GM12891 (cell line): ENCODE results near the gene RRM1.

Experiments used
- PAX5 ChIP-seq: IDR thresholded peaks from 2 replicates; pipeline ENCODE4 v1.6.1; 2011; ENCODE audit warnings: low read length, moderate library complexity, mild to moderate bottlenecking; ENCODE audit not compliant: insufficient read depth, severe bottlenecking
- POLR2A ChIP-seq: IDR thresholded peaks from 2 replicates; pipeline ENCODE4 v1.6.1; 2011; ENCODE audit warnings: low read depth, low read length, control low read depth
- POLR2AphosphoS5 ChIP-seq: IDR thresholded peaks from 2 replicates; pipeline ENCODE4 v1.6.1; 2011; ENCODE audit warnings: low read depth, low read length, control low read depth
- POU2F2 ChIP-seq: IDR thresholded peaks from 2 replicates; pipeline ENCODE4 v1.6.1; 2011; ENCODE audit warnings: low read depth, mild to moderate bottlenecking, control low read depth, low read length, moderate library complexity
- SPI1 ChIP-seq: IDR thresholded peaks from 2 replicates; pipeline ENCODE4 v1.6.1; 2011; ENCODE audit warnings: low read depth, low read length, control low read depth
- TAF1 ChIP-seq: IDR thresholded peaks from 2 replicates; pipeline ENCODE4 v1.6.1; 2011; ENCODE audit warnings: low read depth, low read length, control low read depth

DNA sequence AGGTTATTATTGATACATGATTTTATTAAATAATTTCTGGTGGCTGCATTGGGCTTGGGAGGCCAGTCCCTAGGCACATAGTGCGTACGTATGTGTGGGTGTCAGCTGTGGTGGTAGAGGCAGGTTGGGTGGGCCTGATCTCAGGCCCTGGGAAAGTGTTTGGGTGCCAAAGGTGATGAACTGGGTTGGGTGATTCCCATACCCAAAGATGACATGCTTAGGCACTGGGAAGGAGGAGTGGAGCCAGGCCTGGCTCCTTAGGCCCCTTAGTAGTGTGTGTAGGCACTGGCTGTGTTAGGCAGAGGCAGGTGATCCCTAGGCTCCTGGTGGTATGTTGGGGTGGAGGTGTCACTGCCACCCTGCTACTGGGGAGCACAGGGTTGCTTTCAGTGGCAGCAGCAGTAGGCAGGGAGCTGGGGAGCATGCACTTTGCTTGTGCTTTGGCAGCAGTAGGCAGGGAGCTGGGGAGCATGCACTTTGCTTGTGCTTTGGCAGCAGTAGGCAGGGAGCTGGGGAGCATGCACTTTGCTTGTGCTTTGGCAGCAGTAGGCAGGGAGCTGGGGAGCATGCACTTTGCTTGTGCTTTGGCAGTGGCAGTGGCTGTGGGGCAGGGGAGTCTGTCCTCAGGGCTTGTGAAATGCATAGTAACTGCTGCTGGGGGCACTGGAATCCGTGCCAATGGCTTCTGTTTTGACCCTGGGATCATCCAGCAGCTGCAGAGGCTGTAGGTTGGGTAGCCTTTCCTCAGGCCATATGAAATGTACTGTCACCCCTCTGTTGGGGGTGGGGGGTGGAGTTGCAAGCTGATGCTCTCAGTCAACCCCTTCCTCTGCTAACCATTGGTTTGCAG lies 84.4 kb downstream of the RRM1 start:
- TF ChIP-seq POLR2A (no peak), SPI1 (no peak), TAF1 (no peak), POU2F2 (no peak), POLR2AphosphoS5 (no peak), PAX5 (no peak)
